ENCODE results near the gene BRD2.

DNA sequence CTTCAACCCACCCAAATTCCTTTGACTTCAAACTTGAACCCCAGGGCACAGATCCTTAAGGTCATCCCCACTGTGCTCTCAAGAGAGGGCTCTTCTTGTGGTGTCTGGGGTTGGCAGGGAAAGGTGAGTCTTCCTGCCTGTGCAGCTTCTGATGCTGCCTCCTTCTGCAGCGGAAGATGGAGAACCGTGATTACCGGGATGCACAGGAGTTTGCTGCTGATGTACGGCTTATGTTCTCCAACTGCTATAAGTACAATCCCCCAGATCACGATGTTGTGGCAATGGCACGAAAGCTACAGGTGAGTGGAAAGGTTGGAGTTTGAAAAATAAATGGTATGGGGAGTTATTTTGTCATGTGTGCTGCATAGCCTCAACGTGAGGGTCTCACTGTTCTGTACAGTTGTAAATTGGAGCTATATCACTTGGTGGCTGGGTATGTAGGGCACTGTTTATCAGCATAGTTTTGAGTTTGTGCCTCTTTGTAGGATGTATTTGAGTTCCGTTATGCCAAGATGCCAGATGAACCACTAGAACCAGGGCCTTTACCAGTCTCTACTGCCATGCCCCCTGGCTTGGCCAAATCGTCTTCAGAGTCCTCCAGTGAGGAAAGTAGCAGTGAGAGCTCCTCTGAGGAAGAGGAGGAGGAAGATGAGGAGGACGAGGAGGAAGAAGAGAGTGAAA, 9.0 kb downstream of the BRD2 start:
- TF ChIP-seq, protein P1, sequence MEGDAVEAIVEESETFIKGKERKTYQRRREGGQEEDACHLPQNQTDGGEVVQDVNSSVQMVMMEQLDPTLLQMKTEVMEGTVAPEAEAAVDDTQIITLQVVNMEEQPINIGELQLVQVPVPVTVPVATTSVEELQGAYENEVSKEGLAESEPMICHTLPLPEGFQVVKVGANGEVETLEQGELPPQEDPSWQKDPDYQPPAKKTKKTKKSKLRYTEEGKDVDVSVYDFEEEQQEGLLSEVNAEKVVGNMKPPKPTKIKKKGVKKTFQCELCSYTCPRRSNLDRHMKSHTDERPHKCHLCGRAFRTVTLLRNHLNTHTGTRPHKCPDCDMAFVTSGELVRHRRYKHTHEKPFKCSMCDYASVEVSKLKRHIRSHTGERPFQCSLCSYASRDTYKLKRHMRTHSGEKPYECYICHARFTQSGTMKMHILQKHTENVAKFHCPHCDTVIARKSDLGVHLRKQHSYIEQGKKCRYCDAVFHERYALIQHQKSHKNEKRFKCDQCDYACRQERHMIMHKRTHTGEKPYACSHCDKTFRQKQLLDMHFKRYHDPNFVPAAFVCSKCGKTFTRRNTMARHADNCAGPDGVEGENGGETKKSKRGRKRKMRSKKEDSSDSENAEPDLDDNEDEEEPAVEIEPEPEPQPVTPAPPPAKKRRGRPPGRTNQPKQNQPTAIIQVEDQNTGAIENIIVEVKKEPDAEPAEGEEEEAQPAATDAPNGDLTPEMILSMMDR (conservative IDR thresholded peaks at IDR 0.05 in 1 of 2, IDR thresholded peaks at IDR 0.05 in 1 of 2; ENCODE audit: extremely low read depth in 1 of 2, insufficient read depth in 1 of 2, low read depth in 1 of 2, low read length in 2 of 2), result no peak
- TF ChIP-seq EZH2 (IDR thresholded peaks at IDR 0.05; ENCODE audit: borderline replicate concordance, low read length), result no peak
